Measurements from ENCODE around the gene NR2F6.

NR2F6 gene

GRCh38 chr19:17214508-17215126, 31.1 kb downstream of the NR2F6 start:
- ATAC-seq, result no peak
- TF ChIP-seq OSR1 (CRISPR knock-in tag; IDR thresholded peaks at IDR 0.05) (no peak), BACH2 (CRISPR knock-in tag; IDR thresholded peaks at IDR 0.05; ENCODE audit: borderline replicate concordance) (no peak), CSRNP3 (CRISPR knock-in tag; IDR thresholded peaks at IDR 0.05) (no peak), ZFP3 (CRISPR knock-in tag; IDR thresholded peaks at IDR 0.05) (no peak), PPARA (CRISPR knock-in tag; IDR thresholded peaks at IDR 0.05; ENCODE audit: borderline replicate concordance) (no peak), RARB (CRISPR knock-in tag; IDR thresholded peaks at IDR 0.05) (no peak), ZFP30 (CRISPR knock-in tag; IDR thresholded peaks at IDR 0.05) (no peak), ESRRG (CRISPR knock-in tag; IDR thresholded peaks at IDR 0.05) (no peak), ZC3H10 (CRISPR knock-in tag; IDR thresholded peaks at IDR 0.05) (no peak), ISL1 (CRISPR knock-in tag; IDR thresholded peaks at IDR 0.05) (no peak), ZNF8 (CRISPR knock-in tag; IDR thresholded peaks at IDR 0.05) (no peak), TSHZ2 (CRISPR knock-in tag; IDR thresholded peaks at IDR 0.05) (no peak)

GRCh38 chr19:17213334-17213733, 32.4 kb downstream of the NR2F6 start:
- TF ChIP-seq TSHZ2 (CRISPR knock-in tag; IDR thresholded peaks at IDR 0.05), result no peak
- no peak for TF ChIP-seq ESRRG (CRISPR knock-in tag; IDR thresholded peaks at IDR 0.05)
- no peak for TF ChIP-seq TCF4 (CRISPR knock-in tag; IDR thresholded peaks at IDR 0.05; ENCODE audit: borderline replicate concordance)
- TF ChIP-seq ZC3H10 (CRISPR knock-in tag; IDR thresholded peaks at IDR 0.05), result no peak
- TF ChIP-seq ZNF565 (CRISPR knock-in tag; conservative IDR thresholded peaks at IDR 0.05; ENCODE audit: low read depth), result no peak
- TF ChIP-seq ISL1 (CRISPR knock-in tag; IDR thresholded peaks at IDR 0.05), result no peak
- TF ChIP-seq, protein P1, sequence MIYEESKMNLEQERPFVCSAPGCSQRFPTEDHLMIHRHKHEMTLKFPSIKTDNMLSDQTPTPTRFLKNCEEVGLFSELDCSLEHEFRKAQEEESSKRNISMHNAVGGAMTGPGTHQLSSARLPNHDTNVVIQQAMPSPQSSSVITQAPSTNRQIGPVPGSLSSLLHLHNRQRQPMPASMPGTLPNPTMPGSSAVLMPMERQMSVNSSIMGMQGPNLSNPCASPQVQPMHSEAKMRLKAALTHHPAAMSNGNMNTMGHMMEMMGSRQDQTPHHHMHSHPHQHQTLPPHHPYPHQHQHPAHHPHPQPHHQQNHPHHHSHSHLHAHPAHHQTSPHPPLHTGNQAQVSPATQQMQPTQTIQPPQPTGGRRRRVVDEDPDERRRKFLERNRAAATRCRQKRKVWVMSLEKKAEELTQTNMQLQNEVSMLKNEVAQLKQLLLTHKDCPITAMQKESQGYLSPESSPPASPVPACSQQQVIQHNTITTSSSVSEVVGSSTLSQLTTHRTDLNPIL (CRISPR knock-in tag; IDR thresholded peaks at IDR 0.05; ENCODE audit: low read depth), result no peak
- TF ChIP-seq POU6F1 (CRISPR knock-in tag; IDR thresholded peaks at IDR 0.05; ENCODE audit: borderline replicate concordance, low read depth), result no peak
- TF ChIP-seq BACH2 (CRISPR knock-in tag; IDR thresholded peaks at IDR 0.05; ENCODE audit: borderline replicate concordance), result no peak
- no peak for TF ChIP-seq SNAI2 (CRISPR knock-in tag; IDR thresholded peaks at IDR 0.05)
- no peak for TF ChIP-seq ZNF8 (CRISPR knock-in tag; IDR thresholded peaks at IDR 0.05)
- TF ChIP-seq CSDC2 (CRISPR knock-in tag; IDR thresholded peaks at IDR 0.05), result no peak
- no peak for TF ChIP-seq ZFP3 (CRISPR knock-in tag; IDR thresholded peaks at IDR 0.05)
- TF ChIP-seq, protein P2, sequence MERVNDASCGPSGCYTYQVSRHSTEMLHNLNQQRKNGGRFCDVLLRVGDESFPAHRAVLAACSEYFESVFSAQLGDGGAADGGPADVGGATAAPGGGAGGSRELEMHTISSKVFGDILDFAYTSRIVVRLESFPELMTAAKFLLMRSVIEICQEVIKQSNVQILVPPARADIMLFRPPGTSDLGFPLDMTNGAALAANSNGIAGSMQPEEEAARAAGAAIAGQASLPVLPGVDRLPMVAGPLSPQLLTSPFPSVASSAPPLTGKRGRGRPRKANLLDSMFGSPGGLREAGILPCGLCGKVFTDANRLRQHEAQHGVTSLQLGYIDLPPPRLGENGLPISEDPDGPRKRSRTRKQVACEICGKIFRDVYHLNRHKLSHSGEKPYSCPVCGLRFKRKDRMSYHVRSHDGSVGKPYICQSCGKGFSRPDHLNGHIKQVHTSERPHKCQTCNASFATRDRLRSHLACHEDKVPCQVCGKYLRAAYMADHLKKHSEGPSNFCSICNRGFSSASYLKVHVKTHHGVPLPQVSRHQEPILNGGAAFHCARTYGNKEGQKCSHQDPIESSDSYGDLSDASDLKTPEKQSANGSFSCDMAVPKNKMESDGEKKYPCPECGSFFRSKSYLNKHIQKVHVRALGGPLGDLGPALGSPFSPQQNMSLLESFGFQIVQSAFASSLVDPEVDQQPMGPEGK (CRISPR knock-in tag; IDR thresholded peaks at IDR 0.05; ENCODE audit: borderline replicate concordance), result no peak
- TF ChIP-seq RARB (CRISPR knock-in tag; IDR thresholded peaks at IDR 0.05), result no peak

More at GRCh38 chr19:17213334-17213733, 32.4 kb downstream of the NR2F6 start:
- ATAC-seq, result no peak
